ENCODE data around the gene NACC2. TPM values are rescaled to one million over a fixed set of nuclear protein-coding genes. Genes with fewer than 3 reads are reported as not detected.

Gene NACC2
- total and polyA plus RNA-seq, 9 of the 15 experiments (the other 6 are each of a cell fraction or from before 2014, with no cell fraction given): 0.70 to 25.1 (median 5.6) TPM

GRCh38 chr9:136095070-136096058 is at the start of gene NACC2 (continued):
- TF ChIP-seq NKRF (IDR thresholded peaks at IDR 0.05; ENCODE audit: borderline replicate concordance) (no peak), RBBP5 (IDR thresholded peaks at IDR 0.05; ENCODE audit: borderline replicate concordance, insufficient read depth, low read length, poor library complexity, severe bottlenecking) (peak; percentile 55), ZNF165 (CRISPR knock-in tag; IDR thresholded peaks at IDR 0.05; ENCODE audit: borderline replicate concordance) (no peak), ZNF134 (CRISPR knock-in tag; conservative IDR thresholded peaks at IDR 0.05) (no peak), YBX1 (IDR thresholded peaks at IDR 0.05) (no peak), POLR3A (IDR thresholded peaks at IDR 0.05; ENCODE audit: borderline replicate concordance, extremely low read depth, insufficient read depth, insufficient read length) (no peak), HNRNPLL (IDR thresholded peaks at IDR 0.05; ENCODE audit: low read depth, low read length, poor library complexity, severe bottlenecking) (peak; percentile 6), HDAC1 (IDR thresholded peaks at IDR 0.05) (no peak), SIN3A (IDR thresholded peaks at IDR 0.05; ENCODE audit: borderline replicate concordance in 2 of 2, control insufficient read depth in 1 of 2, low read depth in 2 of 2, low read length in 2 of 2) (peak; percentile 56 to 67; a peak in 2 of 4 replicates), SMAD4 (CRISPR knock-in tag; conservative IDR thresholded peaks at IDR 0.05) (peak; percentile 23), KLF6 (CRISPR knock-in tag; IDR thresholded peaks at IDR 0.05; ENCODE audit: borderline replicate concordance) (no peak), PHF8 (IDR thresholded peaks at IDR 0.05; ENCODE audit: borderline replicate concordance, low read length) (peak; percentile 43; the same call in 1 of the 2 replicates), GATAD2B (IDR thresholded peaks at IDR 0.05; ENCODE audit: borderline replicate concordance) (peak; percentile 47), VEZF1 (CRISPR knock-in tag; IDR thresholded peaks at IDR 0.05) (peak; percentile 85), GABPA (tag; conservative IDR thresholded peaks at IDR 0.05; ENCODE audit: low read depth) (peak; percentile 68), TFAM (CRISPR knock-in tag; conservative IDR thresholded peaks at IDR 0.05) (no peak), GATAD2A (IDR thresholded peaks at IDR 0.05) (no peak), GTF2A2 (tag; IDR thresholded peaks at IDR 0.05) (no peak), NBN (IDR thresholded peaks at IDR 0.05; ENCODE audit: low read depth) (no peak)
- TF ChIP-seq, protein P1, sequence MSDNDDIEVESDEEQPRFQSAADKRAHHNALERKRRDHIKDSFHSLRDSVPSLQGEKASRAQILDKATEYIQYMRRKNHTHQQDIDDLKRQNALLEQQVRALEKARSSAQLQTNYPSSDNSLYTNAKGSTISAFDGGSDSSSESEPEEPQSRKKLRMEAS (CRISPR knock-in tag; IDR thresholded peaks at IDR 0.05): no peak
- TF ChIP-seq, protein P2, sequence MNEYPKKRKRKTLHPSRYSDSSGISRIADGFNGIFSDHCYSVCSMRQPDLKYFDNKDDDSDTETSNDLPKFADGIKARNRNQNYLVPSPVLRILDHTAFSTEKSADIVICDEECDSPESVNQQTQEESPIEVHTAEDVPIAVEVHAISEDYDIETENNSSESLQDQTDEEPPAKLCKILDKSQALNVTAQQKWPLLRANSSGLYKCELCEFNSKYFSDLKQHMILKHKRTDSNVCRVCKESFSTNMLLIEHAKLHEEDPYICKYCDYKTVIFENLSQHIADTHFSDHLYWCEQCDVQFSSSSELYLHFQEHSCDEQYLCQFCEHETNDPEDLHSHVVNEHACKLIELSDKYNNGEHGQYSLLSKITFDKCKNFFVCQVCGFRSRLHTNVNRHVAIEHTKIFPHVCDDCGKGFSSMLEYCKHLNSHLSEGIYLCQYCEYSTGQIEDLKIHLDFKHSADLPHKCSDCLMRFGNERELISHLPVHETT (CRISPR knock-in tag; conservative IDR thresholded peaks at IDR 0.05 in 1 of 2, IDR thresholded peaks at IDR 0.05 in 1 of 2): peak in 1 of 2 experiments; percentile 84; a peak in 2 of 4 replicates

Measured in K562 (cell line).